ENCODE measurements around the gene SMYD3. TPM values are rescaled to one million over a fixed set of nuclear protein-coding genes. Genes with fewer than 3 reads are reported as not detected.

The SMYD3 gene
- total and polyA plus RNA-seq, 9 of the 15 experiments (the other 6 are each of a cell fraction or from before 2014, with no cell fraction given): 128 to 440 (median 197) TPM

GRCh38 chr1:245987219-245987545, 519.9 kb downstream of the SMYD3 start (continued):
- TF ChIP-seq POLR2H (tag; IDR thresholded peaks at IDR 0.05; ENCODE audit: low read depth): no peak
- TF ChIP-seq, protein P1, sequence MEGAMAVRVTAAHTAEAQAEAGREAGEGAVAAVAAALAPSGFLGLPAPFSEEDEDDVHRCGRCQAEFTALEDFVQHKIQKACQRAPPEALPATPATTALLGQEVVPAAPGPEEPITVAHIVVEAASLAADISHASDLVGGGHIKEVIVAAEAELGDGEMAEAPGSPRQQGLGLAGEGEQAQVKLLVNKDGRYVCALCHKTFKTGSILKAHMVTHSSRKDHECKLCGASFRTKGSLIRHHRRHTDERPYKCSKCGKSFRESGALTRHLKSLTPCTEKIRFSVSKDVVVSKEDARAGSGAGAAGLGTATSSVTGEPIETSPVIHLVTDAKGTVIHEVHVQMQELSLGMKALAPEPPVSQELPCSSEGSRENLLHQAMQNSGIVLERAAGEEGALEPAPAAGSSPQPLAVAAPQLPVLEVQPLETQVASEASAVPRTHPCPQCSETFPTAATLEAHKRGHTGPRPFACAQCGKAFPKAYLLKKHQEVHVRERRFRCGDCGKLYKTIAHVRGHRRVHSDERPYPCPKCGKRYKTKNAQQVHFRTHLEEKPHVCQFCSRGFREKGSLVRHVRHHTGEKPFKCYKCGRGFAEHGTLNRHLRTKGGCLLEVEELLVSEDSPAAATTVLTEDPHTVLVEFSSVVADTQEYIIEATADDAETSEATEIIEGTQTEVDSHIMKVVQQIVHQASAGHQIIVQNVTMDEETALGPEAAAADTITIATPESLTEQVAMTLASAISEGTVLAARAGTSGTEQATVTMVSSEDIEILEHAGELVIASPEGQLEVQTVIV (CRISPR knock-in tag; IDR thresholded peaks at IDR 0.05; ENCODE audit: borderline replicate concordance): no peak
- TF ChIP-seq IFI16 (CRISPR knock-in tag; IDR thresholded peaks at IDR 0.05): no peak
- no peak for TF ChIP-seq EP300 (IDR thresholded peaks at IDR 0.05; ENCODE audit: low read length)

GRCh38 chr1:245986404-245987218, 520.5 kb downstream of the SMYD3 start:
- Histone ChIP-seq H3K4me3 (peak overlapping the region; percentile 53), H4K20me1 (replicated peaks; ENCODE audit: control insufficient read depth, insufficient read depth, low read length) (no peaks in the 10 kb centered on the region), H3K9me3 (replicated peaks; ENCODE audit: control insufficient read depth, insufficient read depth, low read depth, low read length) (no peaks in the 10 kb centered on the region), H3K4me2 (ENCODE audit: insufficient read depth, low read length) (peak overlapping the region; percentile 94), H3K4me1 (replicated peaks in 1 of 2; ENCODE audit: control insufficient read depth in 2 of 2, insufficient read depth in 2 of 2, low read length in 2 of 2) (peaks cover 4 to 38% of the 10 kb centered on the region in 2 experiments; a peak in 4 of 5 replicates), H3K36me3 (ENCODE audit: control insufficient read depth, insufficient read depth, low read length) (peaks cover 25% of the 10 kb centered on the region; the same call in 2 of the 3 replicates), H3K9ac (ENCODE audit: insufficient read depth in 1 of 2, low read depth in 2 of 2, low read length in 2 of 2) (peak overlapping the region; percentile 80 to 87; a peak in 3 of 4 replicates), H3K9me1 (ENCODE audit: control insufficient read depth, insufficient read depth, low read length) (peaks cover 2% of the 10 kb centered on the region), H3K79me2 (ENCODE audit: control insufficient read depth, insufficient read depth, low read length) (peaks cover 82% of the 10 kb centered on the region), H3K27ac (ENCODE audit: extremely low read depth, low read depth, low read length) (peak overlapping the region; percentile 78), H2AFZ (ENCODE audit: low read depth, low read length) (peak overlapping the region; percentile 11), H3K27me3 (ENCODE audit: control insufficient read depth in 2 of 2, insufficient read depth in 2 of 2, low read length in 2 of 2) (no peaks in the 10 kb centered on the region)
- intact Hi-C loops (cut with micrococcal nuclease): no loop called here
- ATAC-seq: peak; percentile 36
- POLR2A ChIA-PET: interaction anchor here (0.9 to 1.4 kb wide), 4 partner anchors 10 to 33 kb away, joined by 3 to 4 read pairs (median 4); no protein-coding TSS in a partner anchor
- CTCF ChIA-PET (ENCODE audit: low intra/inter-chr PET ratio): interaction anchor here (0.6 kb wide), 1 partner anchor 189 kb away, joined by 4 read pairs; no protein-coding TSS in a partner anchor
- WGBS (ENCODE audit: insufficient coverage, low coverage, missing lambda C conversion rate): under 1% methylated on average over 12 of the region's 12 CpGs
- no TSS peak for BruUV-seq (replicated peaks)
- DNase-seq (ENCODE audit: extremely low read depth in 1 of 4, low spot score in 3 of 4): peak; percentile 52 to 77 (median 60)
- in situ Hi-C loops (cut with MboI): no loop called here
- FAIRE-seq: peak; percentile 87
- no peak for TF ChIP-seq HEY1 (CRISPR knock-in tag; IDR thresholded peaks at IDR 0.05; ENCODE audit: borderline replicate concordance)
- TF ChIP-seq AFF4 (CRISPR knock-in tag; IDR thresholded peaks at IDR 0.05): 0 out of 2 replicates have a peak, but pooled peaks have one; percentile 41
- TF ChIP-seq EP400 (IDR thresholded peaks at IDR 0.05): peak; percentile 60
- no peak for TF ChIP-seq FOXA1 (IDR thresholded peaks at IDR 0.05; ENCODE audit: borderline replicate concordance)
- TF ChIP-seq POLR3A (IDR thresholded peaks at IDR 0.05; ENCODE audit: borderline replicate concordance, extremely low read depth, insufficient read depth, insufficient read length): no peak
- peak; percentile 82 for TF ChIP-seq GATA2 (CRISPR knock-in tag; IDR thresholded peaks at IDR 0.05)
- no peak for TF ChIP-seq HDAC3 (IDR thresholded peaks at IDR 0.05; ENCODE audit: borderline replicate concordance, partially characterized antibody)
- TF ChIP-seq SMARCC2 (IDR thresholded peaks at IDR 0.05; ENCODE audit: low read depth): peak; percentile 71; the same call in 1 of the 2 replicates
- peak; percentile 57; the same call in 1 of the 2 replicates for TF ChIP-seq ZNF175 (CRISPR knock-in tag; IDR thresholded peaks at IDR 0.05; ENCODE audit: low read depth)

Measured in K562 (cell line).